GM12865 (cell line): ENCODE measurements around the gene SLC19A1.

ENCODE experiments used
- DNase-seq: peaks from one replicate; pipeline ENCODE4 v3.0.0; 2010; ENCODE audit warnings: low read depth
- H3K4me3 ChIP-seq: 2 replicates; pipeline ENCODE4 v1.5.1; 2011; ENCODE audit warnings: mild to moderate bottlenecking, low read depth, low read length, control low read depth
- CTCF ChIP-seq: IDR thresholded peaks from 2 replicates; pipeline ENCODE4 v1.5.1; 2011; ENCODE audit warnings: low read length, control low read depth, low read depth, inconsistent platforms; ENCODE audit not compliant: insufficient read depth; ENCODE audit errors: missing control alignments

Gene SLC19A1

DNA sequence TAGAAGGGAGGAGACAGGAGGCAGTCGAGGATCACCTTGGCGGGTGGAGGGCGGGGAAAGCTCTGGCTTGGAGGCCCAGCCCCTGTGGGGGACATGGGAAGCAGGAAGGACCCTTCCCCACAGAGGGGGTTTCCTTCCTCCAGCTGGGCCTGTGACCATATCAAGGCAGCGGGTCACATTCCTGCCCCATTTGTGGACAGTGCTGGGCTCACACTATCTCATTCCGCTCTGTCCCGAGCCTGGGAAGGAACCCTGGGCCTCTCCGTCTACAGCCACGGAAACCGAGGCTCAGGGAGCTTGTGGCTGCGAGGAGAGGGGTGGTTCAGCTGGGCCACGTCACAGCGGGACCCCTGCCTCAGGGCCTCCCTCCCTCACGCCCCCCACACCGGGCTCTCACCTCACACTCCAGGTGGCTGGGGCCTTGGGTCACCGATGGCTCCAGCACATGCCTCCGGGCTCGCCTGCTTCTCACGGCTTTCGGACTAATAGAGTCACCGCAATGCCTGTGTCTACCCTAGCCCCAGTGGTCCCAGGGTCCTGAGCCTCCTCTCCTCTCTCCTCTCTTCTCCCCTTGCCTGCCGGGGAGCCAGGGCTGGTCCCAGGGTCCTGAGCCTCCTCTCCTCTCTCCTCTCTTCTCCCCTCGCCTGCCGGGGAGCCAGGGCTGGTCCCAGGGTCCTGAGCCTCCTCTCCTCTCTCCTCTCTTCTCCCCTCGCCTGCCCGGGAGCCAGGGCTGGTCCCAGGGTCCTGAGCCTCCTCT lies 56.4 kb downstream of the SLC19A1 start:
- H3K4me3 ChIP-seq: no peak overlapping the region
- no peak for TF ChIP-seq CTCF
- DNase-seq: no peak

DNA sequence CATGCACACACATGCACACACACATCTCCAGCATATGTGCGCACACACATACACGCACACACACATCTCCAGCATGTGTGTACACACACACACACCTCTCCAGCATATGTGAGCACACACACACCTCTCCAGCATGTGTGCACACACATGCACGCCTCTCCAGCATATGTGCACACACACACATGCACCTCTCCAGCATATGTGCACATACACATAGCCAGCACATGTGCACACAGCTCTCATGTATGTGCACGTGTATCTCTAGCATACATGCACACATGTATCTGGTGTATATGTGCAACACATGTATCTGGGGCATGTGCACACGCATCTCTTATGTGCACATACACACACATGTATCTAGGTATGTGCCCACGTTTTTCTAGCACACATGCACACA lies 57.9 kb downstream of the SLC19A1 start:
- no peak for TF ChIP-seq CTCF
- no peak overlapping the region for H3K4me3 ChIP-seq
- no peak for DNase-seq

GRCh38 chr21:45482899-45483821 lies 59.1 kb downstream of the SLC19A1 start:
- TF ChIP-seq CTCF: no peak
- DNase-seq: no peak
- H3K4me3 ChIP-seq: no peak overlapping the region

DNA sequence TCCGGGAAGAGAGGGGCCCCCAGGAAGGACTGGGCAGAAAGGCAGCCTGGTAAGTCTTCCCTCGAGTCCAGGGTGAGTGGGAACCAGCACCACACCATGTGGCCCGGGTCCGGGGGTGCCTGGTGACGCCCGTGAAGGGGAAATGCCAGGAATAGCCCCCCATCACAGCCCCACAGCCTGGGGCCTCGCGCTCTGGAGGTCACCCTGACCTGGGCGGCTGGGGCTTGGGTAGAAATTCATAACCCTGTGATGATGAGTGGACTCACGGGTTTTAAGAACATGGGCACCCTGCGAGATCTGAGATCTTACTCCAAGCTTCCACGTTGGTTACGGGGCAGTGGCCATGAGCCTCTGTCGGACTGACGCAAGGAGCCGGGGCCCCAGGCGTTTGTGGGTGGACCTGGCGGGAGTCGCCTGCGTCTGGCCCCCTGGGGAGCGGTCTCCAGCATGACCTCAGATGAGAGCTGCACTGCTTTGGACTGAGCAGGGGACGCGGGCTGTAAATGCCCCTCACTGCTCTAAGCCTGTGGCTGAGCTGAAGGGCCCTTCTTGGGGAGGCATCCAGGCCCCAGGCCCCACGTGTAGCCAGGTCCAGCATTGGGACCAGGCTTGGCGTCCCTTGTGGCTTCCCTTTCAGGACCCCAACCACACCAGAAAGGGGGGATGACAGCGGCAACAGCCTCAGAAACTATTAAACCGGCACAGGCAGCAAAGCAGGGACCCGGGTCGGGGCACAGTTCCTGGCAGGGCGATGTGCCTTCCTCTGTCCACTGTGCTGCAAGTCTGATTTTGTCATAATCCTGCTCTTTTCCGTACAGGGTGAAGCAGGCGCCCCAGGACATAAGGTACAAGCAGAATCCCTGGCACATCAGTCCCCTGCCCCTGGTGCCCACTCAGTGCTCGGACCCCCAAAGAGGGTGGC lies 60.0 kb downstream of the SLC19A1 start:
- TF ChIP-seq CTCF: no peak
- no peak for DNase-seq
- no peak overlapping the region for H3K4me3 ChIP-seq

DNA sequence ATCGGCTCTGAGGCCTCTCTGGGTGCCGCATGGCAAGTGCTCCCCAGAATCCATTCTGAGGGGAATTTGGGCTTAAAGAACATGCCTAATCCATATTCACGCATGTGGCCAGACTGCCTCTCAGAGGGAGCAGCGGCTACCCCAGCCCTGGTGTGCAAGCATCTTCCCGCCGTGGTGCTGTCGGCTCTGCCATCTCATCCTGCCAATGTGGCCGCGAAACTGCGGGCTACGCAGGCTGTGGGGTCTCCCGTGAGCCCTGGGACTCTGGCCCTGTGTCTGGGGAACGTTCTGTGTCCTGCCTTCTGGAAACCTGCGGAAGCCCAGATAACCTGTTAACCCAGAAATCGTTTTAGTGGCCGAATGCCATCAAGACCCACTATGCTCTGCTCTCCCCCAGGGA lies 60.7 kb downstream of the SLC19A1 start:
- no peak overlapping the region for H3K4me3 ChIP-seq
- DNase-seq: no peak
- no peak for TF ChIP-seq CTCF

GRCh38 chr21:45480701-45481500 lies 61.3 kb downstream of the SLC19A1 start:
- H3K4me3 ChIP-seq: no peak overlapping the region
- no peak for TF ChIP-seq CTCF
- no peak for DNase-seq
